Measurements from ENCODE around the gene ZDHHC17. TPM values are rescaled to one million over a fixed set of nuclear protein-coding genes. Genes with fewer than 3 reads are reported as not detected.

The ZDHHC17 gene
- total RNA-seq, 1 donor from 2014 or later, result 23.3 TPM

DNA sequence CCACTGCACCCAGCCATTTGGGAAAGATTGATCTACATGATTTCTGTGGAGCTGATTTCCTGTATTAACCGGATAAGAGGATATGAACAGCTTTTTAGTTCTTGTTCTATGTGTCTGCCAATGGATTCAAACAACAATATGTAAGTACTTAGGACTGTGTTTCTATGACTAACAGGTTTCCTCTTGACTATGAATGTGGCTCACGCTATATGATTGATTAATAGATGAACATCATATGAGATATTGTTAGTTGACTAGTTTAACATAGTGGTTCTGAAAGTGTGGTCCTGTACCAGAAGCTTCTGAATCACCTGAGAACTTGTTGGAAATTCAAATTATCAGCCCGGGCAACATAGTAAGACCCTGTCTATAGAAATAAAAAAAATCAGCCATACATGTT lies 127.7 kb downstream of the ZDHHC17 start:
- no peak overlapping the region for H3K27ac Mint-ChIP-seq
- no peak for DNase-seq (ENCODE audit: low spot score)
- intact Hi-C loops (cut with micrococcal nuclease), result no loop called here
- peaks cover 6% of the 10 kb centered on the region for H3K4me1 Mint-ChIP-seq (ENCODE audit: low read depth)
- peaks cover 8% of the 10 kb centered on the region for H3K27me3 Mint-ChIP-seq (ENCODE audit: insufficient read depth)
- H3K9me3 Mint-ChIP-seq, result no peaks in the 10 kb centered on the region
- no peaks in the 10 kb centered on the region for H3K36me3 Mint-ChIP-seq (ENCODE audit: low read depth)
- no peak overlapping the region for H3K4me3 Mint-ChIP-seq

DNA sequence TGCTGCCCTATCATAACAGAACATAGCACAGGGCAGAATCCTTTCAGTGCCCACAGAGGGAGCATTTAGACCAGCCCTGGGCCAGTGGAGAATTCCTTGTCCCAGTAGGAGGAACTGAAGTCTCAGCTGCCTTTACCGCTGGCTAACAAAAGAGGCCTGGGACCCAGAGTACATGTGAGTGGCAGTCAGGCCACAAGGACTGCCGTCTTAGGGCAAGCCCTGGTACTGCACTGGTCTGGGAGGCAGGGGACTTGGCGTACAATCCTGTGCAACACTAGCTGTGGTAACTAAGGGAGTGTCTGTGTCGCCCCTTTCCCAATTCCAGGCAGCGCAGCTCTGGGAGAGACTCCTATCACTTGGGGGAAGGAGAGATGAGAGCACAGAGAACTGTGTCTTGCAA lies 131.9 kb downstream of the ZDHHC17 start:
- no peaks in the 10 kb centered on the region for H3K9me3 Mint-ChIP-seq
- intact Hi-C loops (cut with micrococcal nuclease), result no loop called here
- no peak for DNase-seq (ENCODE audit: low spot score)
- peaks cover 2% of the 10 kb centered on the region for H3K27me3 Mint-ChIP-seq (ENCODE audit: insufficient read depth)
- no peak overlapping the region for H3K4me3 Mint-ChIP-seq
- no peak overlapping the region for H3K27ac Mint-ChIP-seq
- H3K36me3 Mint-ChIP-seq (ENCODE audit: low read depth), result no peaks in the 10 kb centered on the region
- H3K4me1 Mint-ChIP-seq (ENCODE audit: low read depth), result peaks cover 2% of the 10 kb centered on the region

DNA sequence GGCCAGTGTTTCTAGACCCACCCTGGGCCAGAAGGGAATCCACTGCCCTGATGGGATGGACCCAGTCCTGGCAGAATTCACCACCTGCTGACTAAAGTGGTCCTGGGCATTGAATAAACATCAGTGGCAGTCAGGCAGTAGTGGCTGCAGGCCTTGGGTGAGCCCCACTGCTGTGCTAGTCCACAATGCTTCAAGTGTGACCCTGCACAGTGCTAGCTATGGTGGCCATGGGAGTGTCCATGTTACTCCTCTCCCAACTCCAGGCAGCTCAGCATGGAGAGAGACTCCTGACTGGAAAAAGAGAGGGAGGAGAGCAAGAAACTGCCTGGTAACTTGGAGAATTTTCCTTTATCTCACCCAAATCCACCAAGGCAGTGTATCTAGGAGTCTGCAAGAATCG lies 132.4 kb downstream of the ZDHHC17 start:
- Mint-ChIP-seq H3K27me3 (ENCODE audit: insufficient read depth) (peaks cover 2% of the 10 kb centered on the region), H3K9me3 (no peaks in the 10 kb centered on the region), H3K27ac (no peak overlapping the region), H3K4me3 (no peak overlapping the region), H3K36me3 (ENCODE audit: low read depth) (no peaks in the 10 kb centered on the region), H3K4me1 (ENCODE audit: low read depth) (no peaks in the 10 kb centered on the region)
- DNase-seq (ENCODE audit: low spot score), result no peak
- intact Hi-C loops (cut with micrococcal nuclease), result no loop called here

DNA sequence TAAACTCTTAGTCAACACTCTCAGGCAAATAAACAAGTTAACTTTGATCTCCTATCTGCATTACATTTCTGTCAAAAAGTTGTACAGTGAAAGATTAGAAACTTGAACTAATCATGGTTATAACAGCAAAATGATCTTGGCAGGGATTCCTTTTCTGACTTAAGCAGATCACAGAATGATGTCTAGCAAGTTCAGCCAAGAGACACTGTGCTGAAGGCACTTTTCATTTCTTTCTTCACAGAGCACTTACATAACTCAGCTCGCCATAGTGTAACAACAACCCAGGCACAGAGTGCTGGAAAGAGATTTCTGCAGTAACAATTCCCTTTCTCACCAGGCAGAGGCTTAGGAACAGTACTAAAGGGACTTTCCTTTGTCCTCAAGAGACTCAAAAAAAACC lies 134.5 kb downstream of the ZDHHC17 start:
- no peak for DNase-seq (ENCODE audit: low spot score)
- H3K36me3 Mint-ChIP-seq (ENCODE audit: low read depth), result no peaks in the 10 kb centered on the region
- intact Hi-C loops (cut with micrococcal nuclease), result no loop called here
- no peak overlapping the region for H3K4me3 Mint-ChIP-seq
- no peaks in the 10 kb centered on the region for H3K27me3 Mint-ChIP-seq (ENCODE audit: insufficient read depth)
- H3K27ac Mint-ChIP-seq, result no peak overlapping the region
- no peaks in the 10 kb centered on the region for H3K9me3 Mint-ChIP-seq
- peaks cover 7% of the 10 kb centered on the region for H3K4me1 Mint-ChIP-seq (ENCODE audit: low read depth)

DNA sequence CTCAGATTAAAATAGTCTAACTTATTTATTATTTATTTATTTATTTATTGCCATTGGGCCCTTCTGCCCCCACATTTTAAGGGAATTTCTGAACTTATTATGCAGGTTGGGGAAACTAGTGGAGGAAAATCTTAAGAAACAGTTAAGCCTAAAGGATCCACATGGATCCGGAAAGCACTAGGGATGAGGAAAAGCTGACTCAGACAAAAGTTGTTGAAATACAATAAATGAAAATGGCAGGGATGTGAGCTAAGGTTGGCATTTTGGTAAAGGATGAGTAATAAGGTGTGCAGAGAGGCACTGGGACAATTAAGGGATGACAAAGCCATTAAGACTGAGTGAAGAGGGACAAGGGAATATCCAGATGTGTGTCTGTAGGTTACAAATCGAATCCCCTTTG lies 135.6 kb downstream of the ZDHHC17 start:
- Mint-ChIP-seq H3K4me3 (no peak overlapping the region), H3K27ac (no peak overlapping the region), H3K9me3 (no peaks in the 10 kb centered on the region)

DNA sequence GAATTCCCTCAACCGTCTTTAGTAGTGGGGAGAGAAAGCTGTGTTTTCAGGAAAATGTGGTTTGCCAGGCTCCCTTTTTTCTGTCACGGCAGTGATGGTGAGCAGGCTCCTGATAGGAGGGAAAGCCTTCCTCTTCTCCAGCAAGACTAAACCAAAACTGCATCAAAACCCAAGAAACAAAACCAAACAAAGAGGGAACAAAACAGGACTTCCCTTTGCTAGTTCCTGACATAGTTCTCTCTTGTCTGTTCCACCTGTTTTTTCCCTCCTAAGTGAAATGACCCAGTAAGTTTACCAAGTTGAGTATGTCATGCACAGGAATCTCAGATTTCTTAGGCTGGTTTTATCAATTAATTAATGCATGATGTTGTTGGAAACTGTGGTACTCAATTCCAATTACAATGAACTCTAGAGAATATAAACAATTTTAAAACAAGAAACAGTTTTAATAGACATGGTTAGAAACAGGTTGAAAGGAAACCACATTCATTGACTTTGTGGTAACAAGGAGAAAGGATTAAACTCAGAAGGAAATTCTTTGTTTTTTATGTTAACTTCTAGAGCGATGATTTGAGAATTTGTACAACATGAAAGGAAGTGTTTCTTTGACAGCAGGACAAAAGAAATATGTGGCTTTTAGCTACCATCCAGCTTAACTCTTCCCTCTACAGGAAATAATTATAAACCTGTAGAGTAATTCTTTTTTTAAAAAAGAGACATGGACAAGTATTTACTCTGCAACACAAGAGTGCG lies 137.9 kb downstream of the ZDHHC17 start:
- intact Hi-C loops (cut with micrococcal nuclease), result no loop called here
- no peak overlapping the region for H3K27ac Mint-ChIP-seq
- DNase-seq (ENCODE audit: low spot score), result no peak
- H3K36me3 Mint-ChIP-seq (ENCODE audit: low read depth), result no peaks in the 10 kb centered on the region
- no peaks in the 10 kb centered on the region for H3K9me3 Mint-ChIP-seq
- no peak overlapping the region for H3K4me3 Mint-ChIP-seq
- H3K27me3 Mint-ChIP-seq (ENCODE audit: insufficient read depth), result peaks cover 2% of the 10 kb centered on the region
- H3K4me1 Mint-ChIP-seq (ENCODE audit: low read depth), result peaks cover 7% of the 10 kb centered on the region

More for the DNA sequence above, 135.6 kb downstream of the ZDHHC17 start:
- no peak for DNase-seq (ENCODE audit: low spot score)
- H3K36me3 Mint-ChIP-seq (ENCODE audit: low read depth), result no peaks in the 10 kb centered on the region
- H3K27me3 Mint-ChIP-seq (ENCODE audit: insufficient read depth), result no peaks in the 10 kb centered on the region
- H3K4me1 Mint-ChIP-seq (ENCODE audit: low read depth), result peaks cover 7% of the 10 kb centered on the region
- intact Hi-C loops (cut with micrococcal nuclease), result no loop called here

Other genes starting within 250 kb of the ZDHHC17 start
- gene OSBPL8, start 204.3 kb upstream of the ZDHHC17 start, total RNA-seq, result 86.9 and 95.9 TPM in 2 replicates
- 0.36 and 0.96 TPM in 2 replicates for gene CSRP2, start 114.9 kb downstream of the ZDHHC17 start, total RNA-seq

All from activated T-helper 1 cell treated with anti-CD3 and anti-CD28 coated beads, Interleukin-12 subunit alpha, Interleukin-12 subunit beta, Interleukin-2, Interleukin-4 antibody, amounts not matched to agents 30 ng/mL and 10 ng/mL and 1 ng/mL, durations not matched to agents 14 hours and 24 hours and 36 hours (primary cell).